MCF 10A (cell line): ENCODE measurements around the gene XPO6. TPM values are rescaled to one million over a fixed set of nuclear protein-coding genes. Genes with fewer than 3 reads are reported as not detected.

Source experiments
- BruUV-seq: library from RNA; stranded (reverse); fragments of 400-500 nt; replicated peaks from 2 replicates; lab custom pipeline; 2021; lab: Mats Ljungman, UMichigan
- CTCF ChIA-PET: fragments of 300-600 bp; sonication (Branson Sonifier 250); formaldehyde crosslinking; extraction: SDS; loops from one replicate; lab custom pipeline; 2021; ENCODE audit warnings: antibody characterized with exemption, inconsistent platforms; lab: Yijun Ruan, JAX
- POLR2A ChIA-PET: fragments of 300-600, 350-650 bp; sonication (Branson Sonifier 250); formaldehyde crosslinking; extraction: SDS; loops from one replicate; lab custom pipeline; 2020; ENCODE audit warnings: antibody characterized with exemption, inconsistent platforms; lab: Yijun Ruan, JAX
- DNase-seq: peaks from one replicate; pipeline ENCODE4 v3.0.0-alpha.2; 2018; ENCODE audit not compliant: unreplicated experiment
- H3K27ac Mint-ChIP-seq: one replicate; pipeline ENCODE4 v1.8.0; 2022; ENCODE audit warnings: mild to moderate bottlenecking, low read depth, mixed read lengths; ENCODE audit not compliant: unreplicated experiment
- H3K27me3 Mint-ChIP-seq: one replicate; pipeline ENCODE4 v1.8.0; 2022; ENCODE audit warnings: mixed read lengths; ENCODE audit not compliant: insufficient read depth, unreplicated experiment
- H3K36me3 Mint-ChIP-seq: one replicate; pipeline ENCODE4 v1.8.0; 2022; ENCODE audit warnings: mild to moderate bottlenecking, moderate library complexity, mixed read lengths; ENCODE audit not compliant: insufficient read depth, unreplicated experiment
- H3K4me1 Mint-ChIP-seq: one replicate; pipeline ENCODE4 v1.8.0; 2022; ENCODE audit warnings: mixed read lengths; ENCODE audit not compliant: insufficient read depth, unreplicated experiment
- H3K4me3 Mint-ChIP-seq: one replicate; pipeline ENCODE4 v1.8.0; 2022; ENCODE audit warnings: mild to moderate bottlenecking, moderate library complexity, mixed read lengths; ENCODE audit not compliant: unreplicated experiment
- H3K9me3 Mint-ChIP-seq: one replicate; pipeline ENCODE4 v1.8.0; 2022; ENCODE audit warnings: mixed read lengths; ENCODE audit not compliant: unreplicated experiment
- intact Hi-C: fragments of 100-400 bp; cut with micrococcal nuclease; formaldehyde crosslinking; loops from 2 replicates; pipeline ENCODE4 v1.14.1; 2022
- total RNA-seq: library from RNA; stranded (reverse); gene quantifications from 2 replicates; pipeline ENCODE4 v1.2.3, GENCODE V29; 2022
- TF ChIP-seq, protein P1 (sequence below): fragments of 200-600 bp; IDR thresholded peaks from one replicate; pipeline ENCODE4 v1.8.0; 2022; ENCODE audit warnings: antibody characterized with exemption, mild to moderate bottlenecking; ENCODE audit not compliant: unreplicated experiment

The XPO6 gene
- total RNA-seq, 1 experiment from 2014 or later = 200 TPM

DNA sequence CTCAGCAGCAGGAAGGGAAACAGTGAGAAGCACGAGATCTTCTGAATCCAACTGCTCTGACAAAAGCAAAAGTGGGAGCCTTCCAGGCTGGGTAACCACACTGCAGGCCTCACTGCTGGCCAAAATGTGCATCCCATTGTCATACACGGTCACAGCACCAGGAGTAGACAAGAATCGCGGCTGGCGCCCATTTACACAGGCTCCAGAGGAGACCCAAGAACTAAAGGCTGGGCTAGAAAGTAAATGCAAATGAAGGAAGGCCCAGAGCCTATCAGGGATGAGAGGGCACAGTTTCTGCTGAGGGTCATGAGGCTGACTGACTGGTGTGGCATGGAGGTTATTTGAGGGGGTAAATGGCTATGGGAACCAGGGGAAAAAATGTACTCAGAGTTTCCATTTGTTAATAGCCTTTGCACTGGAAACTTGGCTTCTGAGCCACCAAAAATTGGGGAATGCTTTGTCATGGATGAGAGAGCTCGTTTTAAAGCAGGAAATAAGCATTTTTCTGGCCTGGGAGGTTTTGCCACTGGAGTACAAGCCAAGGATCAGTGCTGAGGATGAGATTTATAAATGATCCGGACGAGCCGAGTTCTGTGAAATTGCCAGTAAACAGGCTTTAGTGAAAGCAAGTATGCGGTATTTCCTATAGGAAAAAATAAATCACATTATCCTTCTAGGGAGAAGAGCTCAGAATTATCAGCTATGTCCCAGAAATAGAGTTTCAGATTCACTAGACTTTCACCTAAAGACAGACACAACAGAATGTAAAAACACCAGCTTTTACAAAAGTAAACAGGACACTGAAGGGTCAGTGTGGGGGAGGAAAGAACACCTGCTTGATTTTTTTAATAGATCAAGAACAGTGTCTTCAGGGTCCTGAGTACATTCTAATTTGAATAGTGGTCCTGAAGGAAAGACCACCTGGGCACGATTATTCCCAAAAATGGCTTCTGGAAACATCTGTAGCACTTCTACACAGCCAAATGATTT, 81.4 kb downstream of the XPO6 start:
- Mint-ChIP-seq H3K36me3 (peaks cover 89% of the 10 kb centered on the region), H3K4me3 (no peak overlapping the region), H3K9me3 (no peaks in the 10 kb centered on the region), H3K27ac (no peak overlapping the region), H3K27me3 (no peaks in the 10 kb centered on the region), H3K4me1 (no peaks in the 10 kb centered on the region)
- DNase-seq = no peak
- TF ChIP-seq, protein P1, sequence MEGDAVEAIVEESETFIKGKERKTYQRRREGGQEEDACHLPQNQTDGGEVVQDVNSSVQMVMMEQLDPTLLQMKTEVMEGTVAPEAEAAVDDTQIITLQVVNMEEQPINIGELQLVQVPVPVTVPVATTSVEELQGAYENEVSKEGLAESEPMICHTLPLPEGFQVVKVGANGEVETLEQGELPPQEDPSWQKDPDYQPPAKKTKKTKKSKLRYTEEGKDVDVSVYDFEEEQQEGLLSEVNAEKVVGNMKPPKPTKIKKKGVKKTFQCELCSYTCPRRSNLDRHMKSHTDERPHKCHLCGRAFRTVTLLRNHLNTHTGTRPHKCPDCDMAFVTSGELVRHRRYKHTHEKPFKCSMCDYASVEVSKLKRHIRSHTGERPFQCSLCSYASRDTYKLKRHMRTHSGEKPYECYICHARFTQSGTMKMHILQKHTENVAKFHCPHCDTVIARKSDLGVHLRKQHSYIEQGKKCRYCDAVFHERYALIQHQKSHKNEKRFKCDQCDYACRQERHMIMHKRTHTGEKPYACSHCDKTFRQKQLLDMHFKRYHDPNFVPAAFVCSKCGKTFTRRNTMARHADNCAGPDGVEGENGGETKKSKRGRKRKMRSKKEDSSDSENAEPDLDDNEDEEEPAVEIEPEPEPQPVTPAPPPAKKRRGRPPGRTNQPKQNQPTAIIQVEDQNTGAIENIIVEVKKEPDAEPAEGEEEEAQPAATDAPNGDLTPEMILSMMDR = no peak
- CTCF ChIA-PET = interaction anchor here (0.5 to 0.9 kb wide), 2 partner anchors 9 to 30 kb away, joined by 3 to 4 read pairs; no protein-coding TSS in a partner anchor
- no TSS peak for BruUV-seq
- POLR2A ChIA-PET = interaction anchor here (0.9 to 1.4 kb wide), 2 partner anchors 12 to 15 kb away, joined by 4 to 8 read pairs; no protein-coding TSS in a partner anchor
- intact Hi-C loops = no loop called here

DNA sequence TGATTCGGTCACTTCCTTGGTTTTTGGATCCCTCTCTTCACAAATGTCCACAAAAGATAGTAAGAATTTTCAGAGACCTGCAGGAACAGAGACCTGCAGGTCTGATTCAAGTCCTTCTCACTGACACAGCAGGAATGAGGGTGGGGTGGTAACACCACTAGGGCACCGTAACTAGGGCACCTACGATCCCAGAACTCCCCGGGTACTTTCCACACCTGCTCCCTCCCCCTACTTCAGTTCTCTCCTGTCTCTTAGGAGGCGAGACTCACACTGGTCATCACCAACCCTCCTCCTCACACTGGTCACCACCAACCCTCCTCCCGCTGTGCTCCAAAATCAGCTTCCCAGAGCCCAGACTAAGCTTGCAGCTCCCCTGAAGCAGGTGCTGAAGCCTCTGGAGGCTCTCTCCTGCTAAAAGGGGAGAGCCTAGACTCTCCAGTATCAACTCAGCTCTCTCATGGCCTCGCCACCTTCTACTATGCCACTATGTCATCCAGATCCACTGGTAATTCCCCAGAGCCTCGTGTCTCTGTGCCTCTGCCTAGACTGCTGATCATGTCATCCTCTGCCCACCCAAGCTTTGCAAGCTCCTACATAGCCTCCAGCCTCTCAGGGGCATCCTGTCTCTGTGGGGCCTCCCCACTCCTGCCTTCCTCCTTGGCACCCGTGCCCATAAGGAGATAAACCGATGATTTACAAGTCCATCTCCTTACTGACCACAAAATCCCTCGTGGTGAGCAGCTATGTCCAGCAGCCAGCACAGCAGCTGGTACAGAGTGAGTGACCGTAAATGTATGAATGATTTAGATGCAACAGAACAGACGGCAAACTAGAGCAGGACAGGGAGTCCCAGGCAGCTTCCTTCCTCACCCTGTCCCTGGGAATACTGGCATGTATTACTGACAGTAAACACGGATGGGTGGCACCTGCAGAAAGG, 84.8 kb downstream of the XPO6 start:
- CTCF ChIA-PET = no interaction called here

DNA sequence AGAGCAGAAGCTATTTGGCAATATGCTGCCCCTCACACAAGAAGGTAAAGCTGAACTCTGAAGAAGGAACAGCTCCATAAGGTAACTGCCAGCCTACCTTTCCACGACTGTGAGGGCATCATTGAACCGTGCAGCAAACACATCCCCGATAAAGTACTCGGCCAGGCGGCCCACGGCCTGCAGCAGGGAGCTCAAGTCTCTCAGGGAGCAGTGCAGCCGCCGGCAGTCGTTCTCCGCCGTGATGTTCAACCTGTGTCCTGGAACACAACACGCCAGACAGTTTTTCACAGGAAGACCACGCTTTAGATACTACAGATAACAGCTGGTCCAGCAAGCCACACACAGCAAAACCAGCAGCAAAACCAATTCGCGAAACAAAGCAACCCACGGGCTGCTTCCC, 86.2 kb downstream of the XPO6 start:
- Mint-ChIP-seq H3K27me3 (no peaks in the 10 kb centered on the region), H3K4me1 (no peaks in the 10 kb centered on the region), H3K9me3 (no peaks in the 10 kb centered on the region), H3K27ac (no peak overlapping the region), H3K4me3 (no peak overlapping the region), H3K36me3 (peaks cover 91% of the 10 kb centered on the region)
- POLR2A ChIA-PET = no interaction called here
- intact Hi-C loops = no loop called here
- CTCF ChIA-PET = interaction anchor here (0.6 kb wide), 2 partner anchors 92 to 585 kb away, joined by 3 read pairs; no protein-coding TSS in a partner anchor
- no peak for DNase-seq
- TF ChIP-seq, protein P1 = no peak
- no TSS peak for BruUV-seq

More for the DNA sequence above, 84.8 kb downstream of the XPO6 start:
- TF ChIP-seq, protein P1 = no peak
- Mint-ChIP-seq H3K9me3 (no peaks in the 10 kb centered on the region), H3K27me3 (no peaks in the 10 kb centered on the region), H3K36me3 (peaks cover 89% of the 10 kb centered on the region), H3K4me3 (no peak overlapping the region), H3K4me1 (no peaks in the 10 kb centered on the region), H3K27ac (no peak overlapping the region)
- BruUV-seq = no TSS peak
- intact Hi-C loops = no loop called here
- no peak for DNase-seq
- POLR2A ChIA-PET = no interaction called here
